ENCODE data around the gene SERTAD2. TPM values are rescaled to one million over a fixed set of nuclear protein-coding genes. Genes with fewer than 3 reads are reported as not detected.

SERTAD2 gene
- total RNA-seq, 1 donor from 2014 or later = 14.5 TPM

DNA sequence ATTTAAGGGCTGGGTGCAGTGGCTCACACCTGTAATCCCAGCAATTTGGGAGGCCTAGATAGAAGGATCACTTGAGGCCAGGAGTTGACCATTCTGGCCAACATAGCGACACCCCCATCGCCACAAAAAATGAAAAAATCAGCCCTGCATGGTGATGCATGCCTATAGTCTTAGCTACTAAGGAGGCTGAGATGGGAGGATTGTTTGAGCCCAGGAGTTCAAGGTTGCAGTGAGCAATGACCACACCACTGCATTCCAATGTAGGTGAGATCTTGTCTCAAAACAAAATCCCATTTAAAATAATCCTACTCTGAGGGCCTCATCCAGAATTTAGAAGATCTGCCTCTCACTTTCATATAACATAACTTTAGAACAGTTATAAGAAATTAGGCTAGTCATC, 2.7 kb upstream of the SERTAD2 start:
- Histone ChIP-seq H3K36me3 (no peaks in the 10 kb centered on the region), H3K4me1 (peaks cover 43% of the 10 kb centered on the region), H3K4me3 (no peak overlapping the region), H3K27me3 (ENCODE audit: low read depth) (no peaks in the 10 kb centered on the region), H3K27ac (replicated peaks) (no peak overlapping the region), H3K9me3 (replicated peaks) (no peaks in the 10 kb centered on the region)
- intact Hi-C loops (cut with micrococcal nuclease) = no loop called here
- TF ChIP-seq, protein P1, sequence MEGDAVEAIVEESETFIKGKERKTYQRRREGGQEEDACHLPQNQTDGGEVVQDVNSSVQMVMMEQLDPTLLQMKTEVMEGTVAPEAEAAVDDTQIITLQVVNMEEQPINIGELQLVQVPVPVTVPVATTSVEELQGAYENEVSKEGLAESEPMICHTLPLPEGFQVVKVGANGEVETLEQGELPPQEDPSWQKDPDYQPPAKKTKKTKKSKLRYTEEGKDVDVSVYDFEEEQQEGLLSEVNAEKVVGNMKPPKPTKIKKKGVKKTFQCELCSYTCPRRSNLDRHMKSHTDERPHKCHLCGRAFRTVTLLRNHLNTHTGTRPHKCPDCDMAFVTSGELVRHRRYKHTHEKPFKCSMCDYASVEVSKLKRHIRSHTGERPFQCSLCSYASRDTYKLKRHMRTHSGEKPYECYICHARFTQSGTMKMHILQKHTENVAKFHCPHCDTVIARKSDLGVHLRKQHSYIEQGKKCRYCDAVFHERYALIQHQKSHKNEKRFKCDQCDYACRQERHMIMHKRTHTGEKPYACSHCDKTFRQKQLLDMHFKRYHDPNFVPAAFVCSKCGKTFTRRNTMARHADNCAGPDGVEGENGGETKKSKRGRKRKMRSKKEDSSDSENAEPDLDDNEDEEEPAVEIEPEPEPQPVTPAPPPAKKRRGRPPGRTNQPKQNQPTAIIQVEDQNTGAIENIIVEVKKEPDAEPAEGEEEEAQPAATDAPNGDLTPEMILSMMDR (IDR thresholded peaks at IDR 0.05; ENCODE audit: borderline replicate concordance) = no peak
- no peak for DNase-seq

- H3K27me3 ChIP-seq (ENCODE audit: low read depth) = no peaks in the 10 kb centered on the region
- no peak overlapping the region for H3K27ac ChIP-seq (replicated peaks)
- no peaks in the 10 kb centered on the region for H3K9me3 ChIP-seq (replicated peaks)
- intact Hi-C loops (cut with micrococcal nuclease) = no loop called here
- H3K4me3 ChIP-seq = no peak overlapping the region
- peaks cover 48% of the 10 kb centered on the region for H3K4me1 ChIP-seq
- no peaks in the 10 kb centered on the region for H3K36me3 ChIP-seq
- TF ChIP-seq, protein P1 (IDR thresholded peaks at IDR 0.05; ENCODE audit: borderline replicate concordance) = no peak
- DNase-seq = no peak
Measured at GRCh38 chr2:64655873-64656272, 2.2 kb upstream of the SERTAD2 start.

DNA sequence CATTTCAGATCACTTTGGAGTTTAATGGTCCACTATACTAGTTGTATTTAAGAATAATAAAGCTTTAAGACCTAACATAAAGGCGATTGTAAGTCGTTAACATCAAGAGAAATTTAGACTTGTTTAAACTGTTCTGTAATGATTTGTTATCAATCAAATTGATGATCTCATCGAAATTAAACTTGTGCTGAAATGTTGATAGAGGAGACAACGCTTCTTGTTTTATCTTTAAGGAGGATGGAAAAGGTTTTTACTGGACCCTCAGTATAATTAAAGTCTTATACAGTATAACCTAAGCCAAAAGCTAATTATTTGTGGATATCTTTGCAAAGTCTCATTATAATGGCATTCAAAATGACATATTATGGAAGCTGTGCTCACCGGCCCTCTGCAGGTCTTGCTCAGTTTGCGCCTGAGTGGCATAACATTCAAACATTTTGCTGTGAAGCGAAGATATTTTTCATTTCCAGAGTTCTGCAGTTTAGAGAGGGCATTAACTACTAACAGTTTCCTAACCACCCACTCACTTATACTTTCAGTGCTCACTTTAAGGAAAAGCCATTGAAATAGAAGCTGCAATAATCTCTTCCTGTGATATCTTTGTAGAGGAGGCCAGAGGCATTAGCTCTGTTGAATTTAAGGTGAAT, 1.4 kb upstream of the SERTAD2 start:
- peak overlapping the region; percentile 99 for H3K27ac ChIP-seq (replicated peaks)
- intact Hi-C loops (cut with micrococcal nuclease) = no loop called here

DNA sequence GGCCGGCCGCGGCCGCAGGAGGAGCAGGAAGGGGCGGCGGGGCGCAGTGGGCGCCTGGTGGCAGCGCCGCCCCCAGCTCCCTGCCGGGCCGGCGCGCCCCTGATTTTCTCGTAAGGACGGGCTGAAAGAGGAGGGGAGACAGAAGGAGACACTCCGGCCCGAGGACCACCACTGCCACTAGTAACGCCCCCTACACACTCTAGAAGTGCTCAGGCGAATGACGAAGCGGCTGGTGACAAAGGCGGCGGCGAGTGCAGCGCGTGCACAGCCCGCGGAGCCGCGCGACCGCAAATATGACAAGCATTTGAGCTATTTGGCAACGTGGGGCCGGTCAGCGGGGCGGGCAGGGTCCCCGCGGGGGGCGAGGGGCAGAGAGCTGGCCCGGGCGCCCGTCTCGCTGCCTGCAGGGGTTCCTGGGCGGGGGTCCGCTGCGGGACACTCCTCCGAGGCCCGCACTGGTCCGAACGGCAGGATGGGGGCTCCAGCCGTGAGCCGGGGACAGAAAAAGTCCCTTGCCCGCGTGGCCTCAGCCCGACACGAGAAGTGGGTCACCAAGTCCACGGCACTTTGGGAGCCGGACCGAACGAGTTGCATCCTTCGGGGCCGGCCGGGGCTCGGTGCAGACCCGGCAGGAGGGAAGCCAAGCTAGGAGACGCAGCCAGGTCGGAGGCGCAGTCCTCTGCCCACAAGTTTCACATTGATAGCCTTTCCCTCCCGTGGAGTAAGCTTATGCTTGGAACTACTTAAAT, 524 bp upstream of the SERTAD2 start:
- intact Hi-C loops (cut with micrococcal nuclease) = no loop called here
- peak overlapping the region; percentile 80 for H3K4me3 ChIP-seq
- H3K27ac ChIP-seq (replicated peaks) = peak overlapping the region; percentile 99
- no peaks in the 10 kb centered on the region for H3K27me3 ChIP-seq (ENCODE audit: low read depth)
- TF ChIP-seq, protein P1 (IDR thresholded peaks at IDR 0.05; ENCODE audit: borderline replicate concordance) = no peak
- peak; percentile 78 for DNase-seq
- no peaks in the 10 kb centered on the region for H3K36me3 ChIP-seq
- no peaks in the 10 kb centered on the region for H3K9me3 ChIP-seq (replicated peaks)
- H3K4me1 ChIP-seq = peaks cover 64% of the 10 kb centered on the region

More for the DNA sequence above, 1.4 kb upstream of the SERTAD2 start:
- Histone ChIP-seq H3K4me1 (peaks cover 55% of the 10 kb centered on the region), H3K27me3 (ENCODE audit: low read depth) (no peaks in the 10 kb centered on the region), H3K4me3 (peak overlapping the region; percentile 80), H3K36me3 (no peaks in the 10 kb centered on the region), H3K9me3 (replicated peaks) (no peaks in the 10 kb centered on the region)
- DNase-seq = no peak
- TF ChIP-seq, protein P1 (IDR thresholded peaks at IDR 0.05; ENCODE audit: borderline replicate concordance) = peak; percentile 35

DNA sequence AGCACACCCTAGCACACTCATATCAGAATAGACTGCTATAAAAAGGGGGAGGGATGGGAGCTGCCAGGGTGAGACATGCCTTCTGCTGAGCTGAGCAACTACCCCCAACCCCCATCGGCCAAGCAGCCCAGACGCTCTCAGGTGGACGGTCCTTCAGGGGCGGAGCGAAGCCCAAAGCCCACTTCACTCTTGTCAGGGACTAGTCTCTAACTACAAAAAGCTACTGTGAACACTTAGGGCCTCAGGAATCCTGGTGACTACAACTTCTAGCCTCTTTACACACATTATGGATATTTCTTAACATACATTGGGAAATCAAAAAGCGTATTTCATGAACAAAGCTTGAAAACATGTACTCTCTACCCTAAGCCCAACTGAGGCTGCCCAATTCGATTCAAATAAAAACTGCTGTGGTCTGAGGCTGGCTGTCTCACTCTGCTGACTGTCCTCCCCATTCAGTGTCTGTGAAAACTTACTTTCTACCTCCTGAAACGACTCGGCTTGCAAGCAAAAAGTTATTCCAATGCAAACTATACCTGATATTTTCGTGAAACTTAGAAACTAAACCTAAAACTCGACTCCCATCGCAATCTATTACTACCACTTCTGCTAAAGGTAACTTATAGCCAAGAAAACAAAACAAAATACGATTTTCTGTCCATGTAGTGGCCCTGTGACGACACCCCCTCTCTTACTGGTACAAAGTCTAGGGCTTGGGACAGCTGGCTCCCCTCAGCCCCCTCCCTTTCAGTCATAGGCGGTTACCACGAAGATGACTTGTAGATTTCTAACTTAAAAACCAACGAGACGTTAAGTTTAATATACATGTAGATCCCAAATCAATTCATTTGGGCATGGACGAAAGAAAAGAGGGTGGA, 1.2 kb downstream of the SERTAD2 start:
- Histone ChIP-seq H3K27ac (replicated peaks) (peak overlapping the region; percentile 99), H3K36me3 (no peaks in the 10 kb centered on the region), H3K4me1 (peaks cover 82% of the 10 kb centered on the region), H3K4me3 (peak overlapping the region; percentile 80), H3K27me3 (ENCODE audit: low read depth) (no peaks in the 10 kb centered on the region), H3K9me3 (replicated peaks) (no peaks in the 10 kb centered on the region)
- TF ChIP-seq, protein P1 (IDR thresholded peaks at IDR 0.05; ENCODE audit: borderline replicate concordance) = no peak
- DNase-seq = no peak
- intact Hi-C loops (cut with micrococcal nuclease) = no loop called here

All from left ventricle myocardium inferior (tissue), 1 donor.